Stimulated activated CD4-positive, alpha-beta T cell treated with anti-CD3 and anti-CD28 coated beads, Interleukin-12 subunit alpha, Interleukin-12 subunit beta, amount 100 ng/mL, for 48 hours (primary cell): Measurements from ENCODE around the gene SHROOM3.

Experiments used
- DNase-seq, 3 donors: peaks; one replicate each; pipeline ENCODE4 v3.0.0-alpha.2; 2020; ENCODE audit warnings: low read depth in 2 of 3, low spot score in 1 of 3

Gene SHROOM3

DNA sequence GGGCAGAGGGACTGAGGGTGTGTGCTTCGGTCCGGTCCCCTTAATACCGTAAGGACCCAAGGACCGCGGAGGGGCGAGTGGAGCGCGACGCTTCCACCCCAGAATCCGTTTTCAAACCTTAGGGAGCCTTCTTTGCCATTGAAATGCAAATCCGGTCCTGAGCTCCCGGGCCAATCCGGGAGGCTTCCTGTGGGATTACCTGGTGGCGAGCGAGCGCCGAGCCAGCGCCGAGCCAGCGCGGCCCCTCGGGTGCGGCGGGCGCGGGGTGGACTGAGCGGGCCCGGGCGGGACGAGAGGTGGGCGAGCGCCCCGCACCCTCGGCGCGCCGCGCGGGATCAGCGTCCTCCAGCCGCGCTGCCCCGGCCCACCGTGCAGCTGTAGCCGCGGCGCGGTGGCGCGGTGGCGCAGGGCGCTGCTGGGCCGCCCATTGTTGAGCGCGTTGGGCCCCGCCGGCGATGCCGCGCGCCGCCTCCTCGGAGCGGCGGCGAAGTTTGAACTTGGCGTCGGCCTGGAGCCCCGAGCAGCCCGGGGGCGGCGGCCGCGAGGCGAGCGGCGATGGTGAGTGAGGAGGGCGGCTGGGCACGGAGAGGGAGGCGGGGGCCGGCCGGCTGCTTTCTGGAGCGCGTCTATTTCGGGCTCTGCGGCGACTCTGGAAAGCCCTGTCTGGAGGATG is 254.3 kb downstream of the SHROOM3 start:
- peak in 1 of 3 donors; percentile 17 for DNase-seq

- no peak for DNase-seq
These were observed 255.2 kb downstream of the SHROOM3 start for GRCh38 chr4:76690011-76690905.

- no peak for DNase-seq
These were observed 255.9 kb downstream of the SHROOM3 start for GRCh38 chr4:76690906-76691275.

- no peak for DNase-seq
These were observed 257.0 kb downstream of the SHROOM3 start for GRCh38 chr4:76691807-76692582.

DNA sequence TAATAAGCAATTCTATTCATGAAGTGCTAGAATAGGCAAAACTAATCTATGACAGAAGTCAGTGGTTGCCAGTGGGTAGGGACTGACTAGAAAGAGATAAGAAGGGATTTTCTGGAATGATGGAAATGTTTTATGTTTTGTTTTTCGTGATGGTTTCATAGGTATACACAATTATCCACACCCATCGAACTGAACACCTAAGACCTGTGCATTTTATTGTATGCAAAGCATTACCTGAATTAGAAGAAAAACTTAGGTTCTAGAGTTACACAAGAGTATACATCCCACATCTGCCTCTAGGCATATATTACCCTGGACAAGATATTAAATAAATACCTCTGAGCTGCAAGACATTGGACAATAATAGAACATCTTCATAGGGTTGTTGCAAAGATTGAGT is 257.7 kb downstream of the SHROOM3 start:
- no peak for DNase-seq

- DNase-seq, result no peak
These were observed 259.0 kb downstream of the SHROOM3 start for GRCh38 chr4:76694056-76694455.

GRCh38 chr4:76696109-76696508 is 261.1 kb downstream of the SHROOM3 start:
- no peak for DNase-seq

DNA sequence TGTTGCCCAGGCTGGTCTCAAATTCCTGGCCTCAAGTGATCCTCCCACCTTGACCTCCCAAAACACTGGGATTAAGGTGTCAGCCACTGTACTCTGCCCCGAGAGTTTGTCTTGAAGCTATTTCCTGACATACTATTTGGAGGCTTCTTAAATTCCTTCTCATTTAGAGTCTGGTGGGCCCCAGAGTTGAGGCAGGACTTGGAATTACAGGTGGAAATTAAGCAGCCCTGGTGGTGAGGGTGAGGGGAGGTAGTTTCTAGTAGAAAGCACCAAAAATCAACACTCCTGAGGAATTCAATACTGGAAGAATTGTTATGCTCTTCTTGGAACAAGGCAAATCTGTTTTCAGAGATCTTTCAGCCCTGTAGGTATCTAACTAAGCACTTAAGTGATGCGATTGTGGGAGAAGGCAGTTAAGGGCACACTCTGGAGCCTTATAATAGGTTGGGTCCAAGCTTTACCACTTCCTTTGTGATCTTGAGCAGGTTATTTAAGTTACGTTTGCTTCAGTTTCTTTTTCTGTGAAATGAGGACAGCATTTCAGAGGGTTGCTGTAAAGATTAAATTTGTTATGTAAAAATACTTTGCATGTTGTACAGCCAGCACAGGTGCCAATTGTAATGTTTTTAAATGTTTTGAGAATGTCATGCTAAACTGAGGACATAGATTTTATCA is 262.2 kb downstream of the SHROOM3 start:
- no peak for DNase-seq

DNA sequence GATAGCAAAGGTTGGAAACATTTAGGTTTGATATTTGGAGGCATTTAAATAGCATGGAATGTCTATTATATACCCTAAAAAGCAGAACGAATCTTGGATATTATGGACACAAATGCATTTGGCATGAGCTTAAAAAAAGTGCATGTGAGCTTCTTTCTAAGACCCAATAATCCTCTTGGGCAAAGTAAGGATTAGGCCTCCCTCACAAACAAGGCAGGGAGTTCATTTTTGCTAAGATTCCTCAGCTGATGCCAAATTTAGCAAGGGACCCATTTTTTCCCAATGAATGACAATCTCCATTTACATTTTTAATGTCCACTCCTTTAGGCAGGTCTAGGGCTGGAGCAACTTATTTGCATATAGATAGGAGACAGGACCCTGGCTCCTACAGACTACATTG is 263.1 kb downstream of the SHROOM3 start:
- DNase-seq, result no peak

- no peak for DNase-seq
These were observed 264.8 kb downstream of the SHROOM3 start for GRCh38 chr4:76699751-76700310.

- DNase-seq, result no peak
These were observed 267.6 kb downstream of the SHROOM3 start for GRCh38 chr4:76702440-76703122.

DNA sequence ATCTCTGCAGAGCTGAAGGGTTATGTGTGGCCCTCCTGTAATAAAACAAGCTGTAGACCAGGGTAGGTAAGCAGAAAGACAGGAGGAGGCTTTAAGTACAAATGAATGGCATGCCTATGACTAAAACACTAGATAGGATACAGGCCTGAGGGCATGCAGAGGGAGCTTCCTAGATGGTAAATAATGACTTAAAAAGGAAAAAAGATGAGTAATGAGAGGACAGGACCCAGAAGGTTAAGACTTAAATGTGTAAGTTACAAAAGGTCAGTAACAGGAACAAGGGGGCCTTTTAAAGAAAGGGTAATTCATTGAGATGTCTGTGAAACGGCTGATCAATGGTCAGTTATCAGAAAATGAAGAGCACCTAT is 268.1 kb downstream of the SHROOM3 start:
- no peak for DNase-seq

DNA sequence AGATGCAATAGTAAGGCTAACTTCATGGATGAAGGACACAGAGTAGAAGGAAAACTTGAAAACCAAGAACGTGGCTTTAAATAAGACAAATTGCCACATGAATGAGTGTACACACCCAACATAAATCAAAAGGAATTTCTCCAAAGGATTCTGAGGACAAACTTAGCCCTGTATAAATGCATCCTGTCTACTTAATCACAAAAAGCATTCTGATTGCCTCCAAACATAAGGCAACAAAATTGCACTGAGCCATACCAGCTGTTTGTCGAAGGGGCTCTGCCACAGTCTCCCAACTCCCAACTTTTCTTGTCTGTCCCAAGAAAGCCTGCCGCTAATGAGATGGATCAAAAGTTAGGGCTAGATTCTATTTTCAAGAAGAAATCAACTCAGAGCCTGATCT is 268.6 kb downstream of the SHROOM3 start:
- no peak for DNase-seq

DNA sequence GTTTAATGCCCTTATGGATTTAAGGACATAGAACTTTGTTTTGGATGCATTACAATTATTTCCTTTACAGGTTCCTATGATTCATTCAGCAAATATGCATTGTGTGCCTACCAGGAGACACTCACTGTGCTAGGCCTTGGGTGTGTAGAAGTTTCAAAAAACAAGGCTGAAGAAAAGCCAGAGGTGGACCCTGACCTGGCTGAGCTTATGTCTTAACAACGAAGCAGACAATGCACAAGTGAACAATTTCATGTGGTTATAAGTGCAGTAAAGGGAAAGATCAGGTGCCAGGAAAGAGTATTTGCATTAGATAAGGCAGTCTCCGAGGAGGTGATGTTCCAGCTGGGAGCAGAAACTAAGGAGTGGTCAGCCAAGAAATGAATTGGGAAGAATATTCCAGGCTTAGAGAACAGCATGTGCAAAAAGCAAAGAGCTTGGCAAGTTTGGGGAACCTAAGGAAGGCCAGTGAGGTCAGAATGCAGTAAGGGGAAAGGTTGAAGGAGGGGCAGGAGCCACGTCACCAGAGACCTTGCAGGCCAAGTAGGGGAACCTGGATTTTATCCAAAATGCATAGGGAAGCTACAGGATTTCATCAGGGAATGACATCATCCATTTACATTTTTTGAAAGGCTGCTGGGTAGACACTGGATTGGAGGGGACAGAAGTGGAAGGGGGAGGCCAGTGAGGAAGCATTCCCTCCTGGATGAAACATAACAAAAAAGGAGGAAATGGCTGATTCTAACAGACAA is 269.3 kb downstream of the SHROOM3 start:
- DNase-seq, result no peak

DNA sequence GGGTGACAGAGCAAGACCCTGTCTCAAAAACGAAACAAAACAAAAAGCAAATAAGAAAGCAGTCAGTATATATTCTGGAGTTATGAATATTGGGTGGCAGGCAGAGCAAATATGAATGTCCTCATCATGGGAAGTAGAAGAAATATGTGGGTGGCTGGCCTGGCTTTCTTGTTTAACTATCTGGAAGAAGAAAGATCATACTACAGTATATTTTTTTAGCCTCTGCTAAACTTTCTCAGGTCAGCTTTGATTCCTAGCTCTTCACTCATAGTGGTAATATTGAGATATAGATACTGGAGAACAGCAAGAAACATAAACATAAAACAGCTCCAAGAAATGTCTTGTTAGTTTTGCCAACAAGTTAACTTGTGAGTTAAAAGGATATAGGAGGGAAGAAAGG is 270.4 kb downstream of the SHROOM3 start:
- DNase-seq, result no peak

- no peak for DNase-seq
These were observed 271.6 kb downstream of the SHROOM3 start for GRCh38 chr4:76706581-76706980.

DNA sequence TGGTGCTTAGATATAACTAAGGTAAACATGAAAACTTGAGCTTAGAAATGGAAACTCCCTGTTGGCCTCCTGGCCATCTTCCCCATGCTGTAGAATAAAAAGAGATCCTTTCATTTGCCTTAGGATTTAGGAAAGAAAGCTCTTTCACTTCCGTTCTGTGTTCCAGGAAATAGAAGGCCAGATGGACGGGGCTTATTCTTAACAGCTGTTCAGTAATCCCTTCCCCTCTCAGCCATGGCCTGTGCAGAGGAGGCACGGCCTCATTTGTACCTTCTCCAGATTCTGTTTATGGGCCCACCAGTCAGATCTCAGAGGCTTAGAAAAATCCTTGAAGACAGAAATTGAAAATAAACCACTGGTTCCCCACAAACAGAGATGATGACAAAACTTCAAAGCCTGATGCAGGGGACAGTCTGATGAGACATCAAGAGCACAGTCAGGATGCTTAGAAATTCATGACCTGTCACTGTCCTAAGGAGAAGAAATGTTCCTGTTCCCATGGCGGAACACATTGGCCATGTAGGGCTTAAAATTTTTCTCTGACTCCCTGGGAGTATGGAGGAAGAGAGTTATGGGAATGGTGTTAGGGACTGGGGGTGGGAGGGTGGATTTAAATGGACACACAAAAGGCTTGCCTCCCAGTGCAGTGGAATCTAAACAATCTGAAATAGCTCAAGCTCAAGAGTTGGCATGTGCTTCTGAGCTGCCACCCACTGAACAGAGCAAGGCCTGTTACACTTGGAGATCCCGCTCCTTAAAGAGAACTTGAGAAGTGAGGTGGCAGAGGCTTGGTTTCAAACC is 274.1 kb downstream of the SHROOM3 start:
- no peak for DNase-seq

- DNase-seq, result no peak
These were observed 274.7 kb downstream of the SHROOM3 start for GRCh38 chr4:76709772-76710090.

GRCh38 chr4:76712564-76712963 is 277.5 kb downstream of the SHROOM3 start:
- DNase-seq, result no peak
